NCI-H82 (cell line): ENCODE results near the gene PPP4R4.

Experiments
- DNase-seq: peaks from one replicate; lab custom pipeline; 2025; lab: John Stamatoyannopoulos, UW

PPP4R4 gene

GRCh38 chr14:94143711-94144110, 30.4 kb upstream of the PPP4R4 start:
- no peak for DNase-seq

GRCh38 chr14:94144765-94145164, 29.4 kb upstream of the PPP4R4 start:
- peak; percentile 29 for DNase-seq

GRCh38 chr14:94145902-94146527, 28.1 kb upstream of the PPP4R4 start:
- peak; percentile 39 for DNase-seq

GRCh38 chr14:94152676-94153075, 21.4 kb upstream of the PPP4R4 start:
- no peak for DNase-seq

GRCh38 chr14:94153750-94154342, 20.3 kb upstream of the PPP4R4 start:
- no peak for DNase-seq

GRCh38 chr14:94156143-94156542, 18.0 kb upstream of the PPP4R4 start:
- DNase-seq: peak; percentile 31

GRCh38 chr14:94157197-94157596, 16.9 kb upstream of the PPP4R4 start:
- DNase-seq: no peak

GRCh38 chr14:94158239-94158883, 15.8 kb upstream of the PPP4R4 start:
- DNase-seq: no peak

- DNase-seq: no peak
These were observed 13.1 kb upstream of the PPP4R4 start for GRCh38 chr14:94161058-94161457.

- DNase-seq: peak; percentile 6
These were observed 12.1 kb upstream of the PPP4R4 start for GRCh38 chr14:94161981-94162380.

GRCh38 chr14:94162466-94162865, 11.7 kb upstream of the PPP4R4 start:
- no peak for DNase-seq

GRCh38 chr14:94163796-94164195, 10.3 kb upstream of the PPP4R4 start:
- no peak for DNase-seq

- peak; percentile 18 for DNase-seq
These were observed 9.3 kb upstream of the PPP4R4 start for GRCh38 chr14:94164685-94165431.

GRCh38 chr14:94165744-94166143, 8.4 kb upstream of the PPP4R4 start:
- DNase-seq: peak; percentile 23

GRCh38 chr14:94170136-94170535, 4.0 kb upstream of the PPP4R4 start:
- peak; percentile 87 for DNase-seq

- peak; percentile 15 for DNase-seq
These were observed 2.9 kb upstream of the PPP4R4 start for GRCh38 chr14:94171208-94171607.

GRCh38 chr14:94172545-94172944, 1.6 kb upstream of the PPP4R4 start:
- DNase-seq: no peak

- DNase-seq: no peak
These were observed 644 bp upstream of the PPP4R4 start for GRCh38 chr14:94173471-94173884.

- DNase-seq: no peak
These were observed 485 bp downstream of the PPP4R4 start for GRCh38 chr14:94174604-94175010.

- peak; percentile 55 for DNase-seq
These were observed 1.1 kb downstream of the PPP4R4 start for GRCh38 chr14:94175011-94175745.

- no peak for DNase-seq
These were observed 1.6 kb downstream of the PPP4R4 start for GRCh38 chr14:94175747-94176146.

- DNase-seq: no peak
These were observed 2.7 kb downstream of the PPP4R4 start for GRCh38 chr14:94176808-94177207.
